SU-DHL-6 (cell line): ENCODE data around the gene NCAM2.

Experiments used
- EZH2phosphoT487 ChIP-seq: fragments of 200-600 bp; sonication (generic), shearing (Covaris generic); conservative IDR thresholded peaks from 2 replicates; pipeline ENCODE4 v1.6.1; 2018; ENCODE audit warnings: mild to moderate bottlenecking, antibody characterized with exemption, low read length, moderate library complexity, mixed read lengths
- TF ChIP-seq, protein P1 (sequence below): fragments of 200-600 bp; sonication (generic); IDR thresholded peaks from one replicate; pipeline ENCODE4 v1.5.1; 2017; ENCODE audit warnings: antibody characterized with exemption, mild to moderate bottlenecking, low read length, moderate library complexity; ENCODE audit not compliant: insufficient read depth, poor library complexity, severe bottlenecking

DNA sequence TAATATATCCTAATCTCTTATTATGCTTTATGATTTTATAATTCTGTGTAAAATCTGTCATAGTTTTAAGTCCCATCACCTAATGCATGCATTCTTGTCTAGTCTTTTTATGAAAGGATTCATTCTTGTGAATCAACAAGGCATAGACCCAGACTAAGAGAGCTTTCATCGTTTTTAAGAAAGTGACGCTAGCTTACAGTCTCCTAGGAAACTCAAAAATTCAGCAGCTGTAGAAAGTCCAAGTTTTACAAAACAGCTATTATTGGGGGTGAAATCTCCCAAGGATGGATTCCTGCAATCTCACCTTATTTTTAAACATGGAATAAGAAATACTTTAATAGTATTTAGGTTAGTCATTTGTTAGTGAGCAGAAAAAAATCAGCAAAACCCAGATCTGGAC, 104.7 kb downstream of the NCAM2 start:
- TF ChIP-seq, protein P1, sequence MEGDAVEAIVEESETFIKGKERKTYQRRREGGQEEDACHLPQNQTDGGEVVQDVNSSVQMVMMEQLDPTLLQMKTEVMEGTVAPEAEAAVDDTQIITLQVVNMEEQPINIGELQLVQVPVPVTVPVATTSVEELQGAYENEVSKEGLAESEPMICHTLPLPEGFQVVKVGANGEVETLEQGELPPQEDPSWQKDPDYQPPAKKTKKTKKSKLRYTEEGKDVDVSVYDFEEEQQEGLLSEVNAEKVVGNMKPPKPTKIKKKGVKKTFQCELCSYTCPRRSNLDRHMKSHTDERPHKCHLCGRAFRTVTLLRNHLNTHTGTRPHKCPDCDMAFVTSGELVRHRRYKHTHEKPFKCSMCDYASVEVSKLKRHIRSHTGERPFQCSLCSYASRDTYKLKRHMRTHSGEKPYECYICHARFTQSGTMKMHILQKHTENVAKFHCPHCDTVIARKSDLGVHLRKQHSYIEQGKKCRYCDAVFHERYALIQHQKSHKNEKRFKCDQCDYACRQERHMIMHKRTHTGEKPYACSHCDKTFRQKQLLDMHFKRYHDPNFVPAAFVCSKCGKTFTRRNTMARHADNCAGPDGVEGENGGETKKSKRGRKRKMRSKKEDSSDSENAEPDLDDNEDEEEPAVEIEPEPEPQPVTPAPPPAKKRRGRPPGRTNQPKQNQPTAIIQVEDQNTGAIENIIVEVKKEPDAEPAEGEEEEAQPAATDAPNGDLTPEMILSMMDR, result no peak
- no peak for TF ChIP-seq EZH2phosphoT487
